ENCODE measurements around the gene BCKDHB.

BCKDHB gene

DNA sequence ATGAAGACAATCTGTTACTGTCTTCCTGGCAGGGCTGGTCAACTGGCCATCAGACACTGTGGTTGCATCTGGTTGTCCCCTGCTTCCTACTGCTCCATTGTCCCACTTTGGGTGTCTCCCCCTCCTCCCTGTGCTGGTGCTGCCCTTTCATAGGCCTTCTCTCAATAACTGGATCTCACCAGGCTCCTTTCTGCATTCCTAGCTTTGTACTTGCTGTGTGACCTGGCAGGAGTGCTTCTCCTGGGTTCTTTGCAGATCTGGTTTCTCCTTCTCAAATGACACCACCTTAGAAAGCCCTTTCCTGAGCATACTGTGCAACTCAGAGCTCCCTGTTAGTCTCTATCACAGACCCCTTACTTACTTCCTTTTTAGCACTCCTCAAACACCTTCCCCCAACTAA is 223.0 kb downstream of the BCKDHB start:
- ATAC-seq (replicated peaks; ENCODE audit: extremely low read depth, poor library complexity, severe bottlenecking): no peak
- no peak overlapping the region for H3K27ac Mint-ChIP-seq (ENCODE audit: low read depth)
- no peaks in the 10 kb centered on the region for H3K4me1 Mint-ChIP-seq
- H3K27me3 Mint-ChIP-seq: no peaks in the 10 kb centered on the region
- no peak overlapping the region for H3K4me3 Mint-ChIP-seq
- DNase-seq (ENCODE audit: low spot score in 2 of 2): no peak
- H3K36me3 Mint-ChIP-seq (ENCODE audit: insufficient read depth): no peaks in the 10 kb centered on the region
- H3K9me3 Mint-ChIP-seq: no peaks in the 10 kb centered on the region

DNA sequence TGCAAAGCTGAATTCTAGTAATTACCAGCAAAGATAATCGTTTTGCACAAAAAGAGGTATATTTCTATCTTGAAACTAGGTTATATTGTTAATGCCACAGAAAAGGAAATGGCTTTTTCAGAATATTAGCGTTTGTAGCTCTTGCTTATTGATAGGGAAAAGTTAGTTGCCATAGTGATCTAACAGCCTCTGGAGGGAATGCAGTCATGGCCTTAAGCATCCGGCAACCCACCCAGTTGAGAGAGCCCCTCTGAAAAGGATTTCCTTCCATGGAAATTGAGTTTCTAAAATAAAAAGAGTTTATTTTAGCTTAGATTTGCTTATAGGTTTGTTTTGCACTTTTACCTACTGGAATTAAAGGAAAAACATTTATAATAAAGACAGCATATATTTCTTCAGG is 224.5 kb downstream of the BCKDHB start:
- no peak for ATAC-seq (replicated peaks; ENCODE audit: extremely low read depth, poor library complexity, severe bottlenecking)
- H3K9me3 Mint-ChIP-seq: no peaks in the 10 kb centered on the region
- H3K4me1 Mint-ChIP-seq: no peaks in the 10 kb centered on the region
- H3K36me3 Mint-ChIP-seq (ENCODE audit: insufficient read depth): no peaks in the 10 kb centered on the region
- H3K27me3 Mint-ChIP-seq: no peaks in the 10 kb centered on the region
- H3K4me3 Mint-ChIP-seq: no peak overlapping the region
- DNase-seq (ENCODE audit: low spot score in 2 of 2): no peak
- H3K27ac Mint-ChIP-seq (ENCODE audit: low read depth): no peak overlapping the region

DNA sequence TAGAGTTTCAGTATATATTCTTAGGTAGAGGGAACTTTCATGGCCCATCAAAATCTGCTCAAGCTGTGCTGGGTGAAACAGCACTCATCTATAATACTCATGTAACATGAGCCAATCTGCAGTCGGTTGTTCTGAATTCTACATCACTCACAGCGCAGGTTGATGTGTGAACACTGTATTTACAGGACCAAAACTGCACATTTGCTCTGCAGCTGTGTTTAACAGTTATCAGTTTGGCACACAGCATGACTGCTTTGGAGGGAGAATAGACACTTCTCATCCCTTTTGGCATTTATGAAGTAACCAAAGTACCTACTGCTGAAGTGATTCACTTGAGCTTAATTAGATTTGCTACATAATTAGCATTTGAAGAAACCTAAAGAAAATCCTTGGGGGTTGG is 225.1 kb downstream of the BCKDHB start:
- Mint-ChIP-seq H3K9me3 (no peaks in the 10 kb centered on the region), H3K4me1 (no peaks in the 10 kb centered on the region), H3K27ac (ENCODE audit: low read depth) (no peak overlapping the region), H3K36me3 (ENCODE audit: insufficient read depth) (no peaks in the 10 kb centered on the region), H3K27me3 (no peaks in the 10 kb centered on the region), H3K4me3 (no peak overlapping the region)
- ATAC-seq (replicated peaks; ENCODE audit: extremely low read depth, poor library complexity, severe bottlenecking) (no peak), DNase-seq (ENCODE audit: low spot score in 2 of 2) (no peak)

DNA sequence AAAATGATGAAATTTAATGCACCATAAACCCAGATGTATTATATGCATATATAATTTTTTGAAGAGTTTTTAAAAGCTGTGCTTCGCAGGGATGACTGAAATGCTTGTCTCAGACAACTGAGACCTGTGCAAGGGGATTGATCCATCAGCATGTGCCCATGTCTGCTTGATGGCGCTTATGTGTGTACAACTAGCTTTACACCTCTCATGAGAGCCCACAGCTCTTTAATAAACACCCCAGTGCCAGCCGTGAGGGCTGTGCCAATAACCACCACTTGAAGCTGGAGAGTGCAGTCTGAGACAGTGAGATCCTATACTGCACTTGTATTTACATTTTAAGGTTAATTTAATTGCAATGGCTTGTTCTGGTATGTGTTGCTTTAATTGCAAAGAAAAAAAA is 225.5 kb downstream of the BCKDHB start:
- H3K4me3 Mint-ChIP-seq: no peak overlapping the region
- H3K9me3 Mint-ChIP-seq: no peaks in the 10 kb centered on the region
- no peaks in the 10 kb centered on the region for H3K36me3 Mint-ChIP-seq (ENCODE audit: insufficient read depth)
- no peaks in the 10 kb centered on the region for H3K27me3 Mint-ChIP-seq
- ATAC-seq (replicated peaks; ENCODE audit: extremely low read depth, poor library complexity, severe bottlenecking): no peak
- no peaks in the 10 kb centered on the region for H3K4me1 Mint-ChIP-seq
- DNase-seq (ENCODE audit: low spot score in 2 of 2): no peak
- H3K27ac Mint-ChIP-seq (ENCODE audit: low read depth): no peak overlapping the region

DNA sequence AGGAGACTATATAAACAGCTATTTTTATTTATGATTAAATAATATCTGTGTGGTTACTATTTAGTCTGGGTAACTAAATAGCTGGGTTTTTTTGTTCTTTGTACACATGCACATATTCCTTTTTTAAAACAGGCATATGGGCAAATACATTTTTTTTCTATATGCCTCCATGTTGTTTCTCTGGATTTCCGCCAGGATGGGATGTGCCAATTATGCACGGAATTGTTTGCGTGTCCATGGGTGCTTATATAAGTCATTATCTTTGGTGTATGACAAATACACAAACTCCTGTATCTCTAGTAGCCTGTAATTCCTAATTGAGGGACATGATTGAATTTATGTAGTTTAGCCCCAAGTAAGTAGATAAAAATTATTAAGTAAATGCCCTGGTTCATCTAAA is 226.9 kb downstream of the BCKDHB start:
- no peak for ATAC-seq (replicated peaks; ENCODE audit: extremely low read depth, poor library complexity, severe bottlenecking)
- Mint-ChIP-seq H3K4me1 (no peaks in the 10 kb centered on the region), H3K27ac (ENCODE audit: low read depth) (no peak overlapping the region), H3K27me3 (no peaks in the 10 kb centered on the region), H3K9me3 (no peaks in the 10 kb centered on the region), H3K4me3 (no peak overlapping the region), H3K36me3 (ENCODE audit: insufficient read depth) (no peaks in the 10 kb centered on the region)
- DNase-seq (ENCODE audit: low spot score in 2 of 2): no peak

DNA sequence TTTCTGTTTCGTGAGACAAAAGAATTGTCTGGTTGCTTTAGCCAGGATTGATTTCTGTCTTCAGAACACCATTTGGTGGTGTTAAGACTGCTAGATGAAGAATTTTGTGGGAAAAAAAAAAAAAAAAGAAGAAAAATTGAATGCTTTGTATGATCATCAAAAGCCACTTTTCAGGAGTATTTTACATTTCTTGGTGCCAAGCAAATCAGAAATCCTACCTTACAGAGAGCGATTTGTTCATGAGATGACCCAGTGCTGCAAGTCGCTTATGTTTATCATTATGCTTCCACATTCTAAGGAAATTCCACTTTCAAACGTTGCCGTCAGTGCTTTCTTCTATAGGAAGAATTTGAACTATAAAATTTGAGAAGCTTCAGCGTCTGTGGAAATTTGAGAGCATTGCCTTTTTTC is 228.7 kb downstream of the BCKDHB start:
- Mint-ChIP-seq H3K27ac (ENCODE audit: low read depth) (no peak overlapping the region), H3K4me1 (no peaks in the 10 kb centered on the region), H3K4me3 (no peak overlapping the region), H3K36me3 (ENCODE audit: insufficient read depth) (no peaks in the 10 kb centered on the region), H3K9me3 (no peaks in the 10 kb centered on the region), H3K27me3 (no peaks in the 10 kb centered on the region)
- DNase-seq (ENCODE audit: low spot score in 2 of 2) (no peak), ATAC-seq (replicated peaks; ENCODE audit: extremely low read depth, poor library complexity, severe bottlenecking) (no peak)

DNA sequence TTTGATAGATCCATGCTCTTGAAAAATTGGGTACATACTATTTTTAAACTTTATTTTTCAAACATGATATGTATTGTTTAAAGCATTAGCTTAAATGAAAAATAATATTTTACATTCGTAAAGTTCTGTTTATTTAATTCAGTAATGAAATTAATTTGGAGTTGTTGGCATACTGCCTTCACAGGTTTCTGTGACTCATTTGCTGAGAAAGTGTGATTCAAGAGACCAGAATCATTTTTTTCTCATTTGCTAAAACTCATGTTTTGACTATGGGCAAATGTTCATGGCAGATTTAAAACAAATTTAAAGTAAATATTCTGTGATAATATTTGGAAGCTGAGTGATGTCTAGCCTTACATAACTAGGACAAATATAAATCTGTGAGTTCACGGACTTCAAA is 230.4 kb downstream of the BCKDHB start:
- no peak overlapping the region for H3K4me3 Mint-ChIP-seq
- no peaks in the 10 kb centered on the region for H3K27me3 Mint-ChIP-seq
- no peak overlapping the region for H3K27ac Mint-ChIP-seq (ENCODE audit: low read depth)
- DNase-seq (ENCODE audit: low spot score in 2 of 2) (no peak), ATAC-seq (replicated peaks; ENCODE audit: extremely low read depth, poor library complexity, severe bottlenecking) (no peak)
- no peaks in the 10 kb centered on the region for H3K9me3 Mint-ChIP-seq
- H3K4me1 Mint-ChIP-seq: no peaks in the 10 kb centered on the region
- H3K36me3 Mint-ChIP-seq (ENCODE audit: insufficient read depth): no peaks in the 10 kb centered on the region

DNA sequence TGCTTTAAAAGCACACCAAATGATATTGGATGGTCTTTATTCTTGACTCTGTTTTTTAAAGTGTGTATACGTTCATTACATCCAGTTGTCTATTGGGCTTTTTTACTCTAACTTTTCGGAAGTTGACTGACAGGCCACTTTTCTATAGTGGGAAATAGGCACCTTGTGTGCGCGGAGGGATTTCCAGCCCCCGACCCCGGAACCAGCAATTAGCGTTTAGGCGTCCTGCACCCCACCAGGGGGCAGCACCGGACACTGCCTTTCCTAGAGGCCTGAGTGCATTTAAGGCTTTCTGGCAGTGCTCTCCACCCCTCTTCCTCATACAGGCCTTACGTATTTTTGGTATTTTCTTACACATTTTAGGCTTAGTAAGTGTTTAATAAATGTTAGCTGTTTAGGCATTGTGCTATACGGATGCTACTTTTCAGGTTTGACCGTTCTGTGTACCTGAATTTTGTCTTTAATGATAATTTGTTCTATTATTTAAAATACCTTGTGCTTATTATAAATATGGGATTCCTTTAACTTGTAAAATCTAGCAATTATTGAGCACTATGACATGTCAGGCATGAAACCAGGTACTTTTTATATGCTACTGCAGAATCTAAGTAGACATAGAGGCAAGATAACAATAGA is 231.8 kb downstream of the BCKDHB start:
- Mint-ChIP-seq H3K36me3 (ENCODE audit: insufficient read depth) (no peaks in the 10 kb centered on the region), H3K4me3 (no peak overlapping the region)
- ATAC-seq (replicated peaks; ENCODE audit: extremely low read depth, poor library complexity, severe bottlenecking): no peak

DNA sequence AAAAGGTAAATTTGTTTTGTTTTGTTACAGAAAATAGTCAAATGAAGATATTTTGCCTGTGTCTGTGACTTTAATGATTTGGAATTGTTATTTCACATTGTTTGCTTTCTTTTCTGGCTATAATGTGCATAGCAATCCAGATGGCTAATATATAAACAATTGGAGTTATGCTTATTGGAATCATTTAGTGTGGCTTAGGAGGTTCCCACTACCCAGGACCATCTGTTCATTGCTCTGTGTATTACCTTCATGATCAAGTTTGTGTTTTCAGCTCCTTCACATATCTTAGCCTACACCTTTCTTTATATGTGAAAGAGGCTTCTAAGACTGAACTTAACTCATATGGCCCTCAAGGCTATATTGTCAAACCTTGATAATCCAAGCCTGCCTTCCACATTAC is 232.9 kb downstream of the BCKDHB start:
- no peaks in the 10 kb centered on the region for H3K36me3 Mint-ChIP-seq (ENCODE audit: insufficient read depth)

More for the DNA sequence above, 231.8 kb downstream of the BCKDHB start:
- no peaks in the 10 kb centered on the region for H3K4me1 Mint-ChIP-seq
- no peak overlapping the region for H3K27ac Mint-ChIP-seq (ENCODE audit: low read depth)
- H3K27me3 Mint-ChIP-seq: no peaks in the 10 kb centered on the region
- peak; percentile 22 for DNase-seq (ENCODE audit: low spot score in 2 of 2)
- no peaks in the 10 kb centered on the region for H3K9me3 Mint-ChIP-seq

DNA sequence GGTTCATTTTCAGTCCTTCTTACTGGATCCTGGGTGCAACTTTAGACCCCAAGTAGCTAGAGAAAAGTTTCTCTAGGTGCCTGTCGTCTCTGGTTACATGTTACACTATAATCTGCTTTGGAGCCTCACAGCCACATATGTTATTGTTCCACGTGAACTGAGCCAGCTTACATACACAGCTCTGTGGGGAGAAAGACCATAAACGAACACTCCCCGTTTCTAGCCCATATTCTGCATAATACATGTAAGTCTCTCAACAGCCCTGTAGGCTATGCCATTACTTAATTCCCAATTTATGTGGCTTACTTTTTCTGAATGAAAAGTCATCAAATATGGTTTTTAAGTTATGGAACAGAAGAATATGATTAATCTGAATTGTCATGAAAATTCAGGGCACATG is 233.8 kb downstream of the BCKDHB start:
- Mint-ChIP-seq H3K4me1 (no peaks in the 10 kb centered on the region), H3K36me3 (ENCODE audit: insufficient read depth) (no peaks in the 10 kb centered on the region), H3K27ac (ENCODE audit: low read depth) (no peak overlapping the region), H3K9me3 (no peaks in the 10 kb centered on the region), H3K27me3 (no peaks in the 10 kb centered on the region), H3K4me3 (no peak overlapping the region)
- no peak for ATAC-seq (replicated peaks; ENCODE audit: extremely low read depth, poor library complexity, severe bottlenecking)
- DNase-seq (ENCODE audit: low spot score in 2 of 2): no peak

More for the DNA sequence above, 232.9 kb downstream of the BCKDHB start:
- H3K4me1 Mint-ChIP-seq: no peaks in the 10 kb centered on the region
- no peaks in the 10 kb centered on the region for H3K27me3 Mint-ChIP-seq
- no peak overlapping the region for H3K27ac Mint-ChIP-seq (ENCODE audit: low read depth)
- ATAC-seq (replicated peaks; ENCODE audit: extremely low read depth, poor library complexity, severe bottlenecking): no peak
- H3K9me3 Mint-ChIP-seq: no peaks in the 10 kb centered on the region
- DNase-seq (ENCODE audit: low spot score in 2 of 2): no peak
- no peak overlapping the region for H3K4me3 Mint-ChIP-seq

DNA sequence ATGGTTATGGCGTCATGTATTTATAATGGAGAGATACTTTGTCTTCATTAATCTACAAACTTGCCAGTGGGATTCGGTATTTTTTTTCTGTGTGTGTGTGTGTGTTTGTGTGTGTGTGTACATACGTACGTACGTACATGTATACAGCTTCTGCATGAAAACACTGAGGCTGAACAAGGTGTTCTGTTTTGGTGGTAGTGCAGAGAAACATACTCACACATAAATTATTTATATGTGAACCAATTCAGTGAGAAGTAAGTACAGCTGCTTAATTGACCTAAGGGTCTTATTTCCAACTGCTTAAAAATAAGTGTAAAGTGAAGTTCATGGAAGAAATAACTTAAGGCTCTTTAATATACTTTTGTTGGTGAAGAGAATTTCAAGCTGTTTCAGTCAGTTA is 234.2 kb downstream of the BCKDHB start:
- Mint-ChIP-seq H3K4me1 (no peaks in the 10 kb centered on the region), H3K4me3 (no peak overlapping the region), H3K36me3 (ENCODE audit: insufficient read depth) (no peaks in the 10 kb centered on the region), H3K27me3 (no peaks in the 10 kb centered on the region), H3K9me3 (no peaks in the 10 kb centered on the region), H3K27ac (ENCODE audit: low read depth) (no peak overlapping the region)
- DNase-seq (ENCODE audit: low spot score in 2 of 2) (no peak), ATAC-seq (replicated peaks; ENCODE audit: extremely low read depth, poor library complexity, severe bottlenecking) (no peak)

DNA sequence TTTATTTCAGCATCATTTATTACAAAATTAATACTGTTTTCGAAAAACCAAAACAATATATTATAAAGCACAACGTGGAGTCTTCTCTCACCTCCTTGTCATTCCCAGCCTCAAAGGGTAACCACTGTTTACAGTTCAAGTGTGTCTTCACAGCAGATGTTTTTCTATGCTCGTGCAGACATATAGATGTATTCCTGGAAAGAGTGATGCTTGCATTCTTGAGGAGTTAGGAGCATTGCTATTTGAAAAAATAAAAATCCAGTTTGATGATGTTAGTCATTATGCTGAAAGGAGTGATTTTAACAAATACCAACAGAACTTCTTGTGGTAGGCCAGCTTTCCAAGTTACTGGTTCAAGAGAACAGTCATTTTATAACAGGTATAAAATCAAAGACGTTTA is 234.9 kb downstream of the BCKDHB start:
- Mint-ChIP-seq H3K27me3 (no peaks in the 10 kb centered on the region), H3K9me3 (no peaks in the 10 kb centered on the region), H3K4me3 (no peak overlapping the region), H3K4me1 (no peaks in the 10 kb centered on the region), H3K27ac (ENCODE audit: low read depth) (no peak overlapping the region), H3K36me3 (ENCODE audit: insufficient read depth) (no peaks in the 10 kb centered on the region)
- no peak for DNase-seq (ENCODE audit: low spot score in 2 of 2)
- no peak for ATAC-seq (replicated peaks; ENCODE audit: extremely low read depth, poor library complexity, severe bottlenecking)

DNA sequence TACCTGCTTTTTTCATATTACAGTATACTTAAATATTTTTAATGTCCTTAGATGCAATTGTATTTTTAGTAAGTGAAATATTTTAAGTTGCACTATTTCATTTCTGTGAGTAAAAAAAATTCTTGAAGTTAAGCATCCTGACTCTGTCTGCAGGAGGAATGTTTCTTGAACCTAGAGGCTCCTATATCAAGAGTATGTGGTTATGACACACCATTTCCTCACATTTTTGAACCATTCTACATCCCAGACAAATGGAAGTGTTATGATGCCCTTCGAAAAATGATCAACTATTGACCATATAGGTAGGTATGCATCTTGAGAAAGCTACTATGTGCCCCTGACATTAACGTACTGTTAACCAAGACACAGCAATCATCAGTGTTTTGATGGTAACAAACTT is 237.0 kb downstream of the BCKDHB start:
- no peak overlapping the region for H3K27ac Mint-ChIP-seq (ENCODE audit: low read depth)
- ATAC-seq (replicated peaks; ENCODE audit: extremely low read depth, poor library complexity, severe bottlenecking) (no peak), DNase-seq (ENCODE audit: low spot score in 2 of 2) (no peak)
- H3K4me3 Mint-ChIP-seq: no peak overlapping the region
- H3K9me3 Mint-ChIP-seq: no peaks in the 10 kb centered on the region
- H3K36me3 Mint-ChIP-seq (ENCODE audit: insufficient read depth): no peaks in the 10 kb centered on the region
- H3K4me1 Mint-ChIP-seq: no peaks in the 10 kb centered on the region
- no peaks in the 10 kb centered on the region for H3K27me3 Mint-ChIP-seq

DNA sequence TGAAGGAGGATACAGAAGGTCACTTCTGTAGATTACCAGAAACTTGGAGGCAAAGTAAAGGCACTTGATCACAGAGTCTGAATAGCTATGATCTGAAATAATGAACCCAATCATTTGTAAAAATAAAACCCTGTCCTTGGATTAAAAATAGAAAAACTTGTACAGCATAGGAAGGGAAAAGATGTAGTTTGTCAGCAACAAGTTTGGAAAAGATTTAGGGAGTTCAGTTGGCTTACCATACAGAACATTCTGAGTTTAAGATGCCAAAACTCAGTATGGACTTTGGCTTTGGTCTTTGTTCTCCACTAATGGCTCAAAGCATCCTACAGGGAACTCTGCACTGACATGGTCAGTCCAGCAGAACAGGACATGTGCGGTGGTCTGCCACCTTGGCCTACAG is 240.6 kb downstream of the BCKDHB start:
- H3K27ac Mint-ChIP-seq (ENCODE audit: low read depth): no peak overlapping the region
- ATAC-seq (replicated peaks; ENCODE audit: extremely low read depth, poor library complexity, severe bottlenecking): no peak
- H3K27me3 Mint-ChIP-seq: no peaks in the 10 kb centered on the region
- H3K36me3 Mint-ChIP-seq (ENCODE audit: insufficient read depth): no peaks in the 10 kb centered on the region
- no peak overlapping the region for H3K4me3 Mint-ChIP-seq
- no peaks in the 10 kb centered on the region for H3K9me3 Mint-ChIP-seq
- no peaks in the 10 kb centered on the region for H3K4me1 Mint-ChIP-seq
- no peak for DNase-seq (ENCODE audit: low spot score in 2 of 2)
